Measurements from ENCODE around the gene AMHR2.
"Not testable (repeated sequence)": the region's sequence is repeated elsewhere in the genome, so short reads cannot be mapped to it uniquely, and the experiment has no call there.

The AMHR2 gene

DNA sequence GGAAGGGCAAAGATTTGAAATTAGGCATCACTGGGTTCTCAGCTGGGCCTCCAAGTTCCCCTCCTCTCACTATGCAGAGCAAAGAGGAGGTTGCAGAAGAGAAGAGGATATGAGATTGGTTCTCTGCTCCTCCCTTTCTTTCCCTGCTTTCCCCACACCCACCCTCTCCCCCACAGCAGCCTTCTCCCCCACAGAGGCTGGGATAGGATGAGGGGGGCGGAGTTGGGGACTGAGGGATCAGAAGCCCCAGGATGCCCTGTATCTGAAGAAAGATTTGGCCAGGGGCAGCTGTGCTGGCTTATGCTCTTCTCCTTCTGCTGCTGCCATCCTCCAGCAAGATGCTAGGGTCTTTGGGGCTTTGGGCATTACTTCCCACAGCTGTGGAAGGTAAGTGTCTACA, at the start of gene AMHR2:
TSS of gene AMHR2 (plus strand) at position 259 of the 400 bp plus-strand sequence. CDS start at position 339, 80 bp downstream.
- no peak for DNase-seq

GRCh38 chr12:53374277-53374676, 49.4 kb upstream of the AMHR2 start:
- DNase-seq, result not testable (repeated sequence)

DNA sequence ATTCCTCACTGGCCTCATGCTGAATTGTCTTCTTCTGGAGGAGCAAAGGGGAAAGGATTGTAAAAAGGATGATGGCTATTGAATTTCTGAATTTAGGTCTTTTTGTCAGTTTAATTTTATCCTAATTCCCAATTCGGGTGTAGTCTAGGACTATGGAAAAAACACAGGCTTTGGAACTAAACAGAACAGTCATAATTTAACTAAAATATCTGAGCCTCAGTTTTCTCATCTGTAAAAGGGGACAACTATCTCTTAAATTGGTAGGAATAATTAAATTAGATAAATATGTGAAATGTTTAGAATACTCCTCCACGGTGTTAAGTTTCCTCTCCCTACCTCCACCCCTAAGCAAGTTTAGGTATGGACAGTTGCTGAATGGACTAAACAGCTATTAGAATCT, 46.9 kb upstream of the AMHR2 start:
- DNase-seq, result no peak

DNA sequence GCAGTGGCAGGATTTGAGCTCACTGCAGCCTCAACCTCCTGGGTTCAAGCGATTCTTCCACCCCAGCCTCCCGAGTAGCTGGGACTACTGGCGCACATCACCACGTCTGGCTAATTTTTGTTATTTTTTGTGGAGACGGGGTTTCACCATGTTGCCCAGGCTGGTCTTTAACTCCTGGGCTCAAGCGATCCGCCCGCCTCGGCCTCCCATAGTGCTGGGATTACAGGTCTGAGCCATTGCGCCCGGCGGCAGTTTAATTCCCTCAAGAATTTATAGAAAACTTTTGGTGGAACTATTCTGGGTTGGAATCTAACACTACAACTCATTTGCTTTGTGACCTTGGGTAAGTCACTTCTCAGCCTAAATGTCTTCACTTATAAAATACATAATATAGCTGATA, 45.4 kb upstream of the AMHR2 start:
- no peak for DNase-seq

GRCh38 chr12:53378724-53379388, 44.8 kb upstream of the AMHR2 start:
- no peak for DNase-seq

- peak; percentile 99 to 100 for DNase-seq
These were observed 44.1 kb upstream of the AMHR2 start for GRCh38 chr12:53379389-53380103.

DNA sequence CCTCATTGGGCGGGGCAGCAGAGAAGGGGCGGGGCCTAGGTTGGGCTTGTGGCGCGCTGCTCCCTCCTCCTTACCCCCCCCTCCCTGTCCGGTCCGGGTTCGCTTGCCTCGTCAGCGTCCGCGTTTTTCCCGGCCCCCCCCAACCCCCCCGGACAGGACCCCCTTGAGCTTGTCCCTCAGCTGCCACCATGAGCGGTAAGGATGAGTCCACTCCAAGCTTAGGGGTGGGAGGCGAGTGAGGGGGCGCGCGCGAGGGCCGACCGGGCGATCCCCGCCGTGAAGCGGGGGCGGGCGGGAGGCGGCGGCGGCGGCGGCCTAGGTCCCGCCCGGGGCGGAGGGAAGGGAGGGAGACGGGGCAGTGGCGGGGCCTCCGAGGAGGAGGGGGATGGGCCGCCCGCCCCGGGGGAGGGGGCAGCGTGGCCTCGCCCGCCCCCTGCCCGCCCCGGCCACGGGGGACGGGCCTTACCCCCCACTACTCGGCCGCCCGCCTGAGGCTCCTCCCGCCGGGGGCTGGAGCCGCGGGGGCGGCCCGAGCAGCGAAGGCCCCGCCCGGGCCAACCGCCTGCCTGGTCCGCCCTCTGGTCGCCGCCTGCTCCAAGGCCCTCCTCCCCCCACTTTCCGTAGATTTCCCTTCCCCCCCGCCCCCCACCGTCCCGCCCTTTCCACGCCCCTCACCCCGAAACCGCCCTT, 43.4 kb upstream of the AMHR2 start, which contains the start of gene SP1:
TSS of gene SP1 (plus strand) at position 73 of the 690 bp plus-strand sequence. CDS start at position 189, 116 bp downstream.
- DNase-seq, result peak; percentile 74 to 93

- DNase-seq, result no peak
These were observed 42.6 kb upstream of the AMHR2 start for GRCh38 chr12:53380794-53381730.

- DNase-seq, result peak in 1 of 2 experiments; percentile 13
These were observed 41.7 kb upstream of the AMHR2 start for GRCh38 chr12:53381731-53382630.

- no peak for DNase-seq
These were observed 40.4 kb upstream of the AMHR2 start for GRCh38 chr12:53383258-53383657.

- not testable (repeated sequence) for DNase-seq
These were observed 37.3 kb upstream of the AMHR2 start for GRCh38 chr12:53386381-53386780.

- no peak for DNase-seq
These were observed 34.7 kb upstream of the AMHR2 start for GRCh38 chr12:53388932-53389331.

DNA sequence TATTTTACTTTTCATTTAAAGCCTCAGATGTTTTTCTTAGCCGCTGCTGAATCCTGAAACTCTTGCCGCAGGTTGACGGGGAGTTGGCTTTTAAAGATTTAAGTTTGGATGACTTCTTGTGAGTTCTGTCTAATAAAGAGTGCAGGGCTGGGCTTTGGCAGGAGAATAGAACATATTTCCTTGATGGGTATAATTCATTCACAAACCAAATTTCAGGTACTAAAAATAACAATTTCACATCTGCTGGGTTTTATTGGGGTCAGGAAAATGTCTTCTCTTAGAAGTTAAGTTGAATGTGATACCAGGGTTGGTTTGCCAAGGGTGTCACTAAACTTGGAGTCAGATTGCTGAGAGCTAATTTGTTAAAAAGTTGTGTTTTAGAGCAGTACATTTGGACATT, 34.0 kb upstream of the AMHR2 start:
- no peak for DNase-seq

- DNase-seq, result no peak
These were observed 31.9 kb upstream of the AMHR2 start for GRCh38 chr12:53391724-53392123.

GRCh38 chr12:53399896-53400295, 23.8 kb upstream of the AMHR2 start:
- no peak for DNase-seq

- not testable (repeated sequence) for DNase-seq
These were observed 21.3 kb upstream of the AMHR2 start for GRCh38 chr12:53402351-53402750.

DNA sequence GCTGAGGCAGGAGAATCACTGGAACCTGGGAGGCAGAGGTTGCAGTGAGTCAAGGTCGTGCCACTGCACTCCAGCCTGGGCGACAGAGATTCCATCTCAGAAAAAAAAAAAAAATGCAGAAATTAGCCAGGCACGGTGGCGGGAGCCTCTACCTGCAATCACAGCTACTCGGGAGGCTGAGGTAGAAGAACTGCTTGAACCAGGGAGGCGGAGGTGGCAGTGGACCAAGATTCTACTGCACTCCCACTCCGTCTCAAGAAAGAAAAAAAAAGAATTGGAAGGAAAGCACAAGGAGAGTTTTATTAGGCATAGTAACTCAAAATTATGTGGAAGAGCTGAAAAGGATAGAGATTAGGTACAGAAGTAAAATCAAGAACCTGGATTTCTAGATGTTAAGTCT, 20.8 kb upstream of the AMHR2 start:
- no peak for DNase-seq

DNA sequence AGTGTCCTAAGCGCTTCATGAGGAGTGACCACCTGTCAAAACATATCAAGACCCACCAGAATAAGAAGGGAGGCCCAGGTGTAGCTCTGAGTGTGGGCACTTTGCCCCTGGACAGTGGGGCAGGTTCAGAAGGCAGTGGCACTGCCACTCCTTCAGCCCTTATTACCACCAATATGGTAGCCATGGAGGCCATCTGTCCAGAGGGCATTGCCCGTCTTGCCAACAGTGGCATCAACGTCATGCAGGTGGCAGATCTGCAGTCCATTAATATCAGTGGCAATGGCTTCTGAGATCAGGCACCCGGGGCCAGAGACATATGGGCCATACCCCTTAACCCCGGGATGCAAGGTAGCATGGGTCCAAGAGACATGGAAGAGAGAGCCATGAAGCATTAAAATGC, 12.7 kb upstream of the AMHR2 start:
- DNase-seq, result no peak

DNA sequence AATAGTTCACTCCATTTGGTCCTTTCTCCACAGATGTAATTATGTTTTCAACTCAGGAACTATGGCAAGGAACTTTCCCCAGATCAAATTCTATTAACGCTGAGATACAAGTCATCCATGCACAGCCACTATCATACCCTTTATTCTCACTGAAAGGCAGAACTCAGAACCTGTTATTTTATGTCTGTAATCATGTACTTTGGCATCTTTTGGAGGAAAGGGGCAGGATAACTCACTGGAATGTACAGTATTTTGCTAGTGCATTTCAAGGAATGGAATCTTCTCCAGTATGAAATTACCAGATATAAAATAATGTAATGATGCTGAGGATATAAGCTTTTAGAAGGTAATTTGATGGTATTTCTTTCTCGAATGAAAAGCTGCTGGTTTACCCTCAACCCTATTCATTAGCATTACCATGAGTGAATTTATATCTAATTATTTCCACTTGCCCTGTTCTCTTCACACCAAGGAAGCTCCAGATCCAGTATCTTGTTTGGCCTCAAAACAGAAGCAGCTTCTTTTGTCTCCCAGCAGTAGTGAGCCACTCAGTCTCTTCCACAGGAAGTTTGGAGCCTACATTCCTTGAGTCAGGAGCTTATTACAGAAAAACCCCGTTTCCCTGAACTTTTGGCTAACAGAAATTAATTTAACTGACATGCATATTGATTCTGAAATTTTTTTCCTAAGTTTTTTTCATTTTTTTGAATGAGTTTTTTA, 10.0 kb upstream of the AMHR2 start:
- no peak for DNase-seq

GRCh38 chr12:53414756-53415417, 8.8 kb upstream of the AMHR2 start:
- DNase-seq, result no peak
